Ovary (tissue), 9 donors: ENCODE results near the gene UTP18. TPM values are rescaled to one million over a fixed set of nuclear protein-coding genes. Genes with fewer than 3 reads are reported as not detected.

Source experiments
- DNase-seq, 5 donors: peaks; one replicate each; pipeline ENCODE4 v3.0.0-alpha.2; 2019 to 2020
- H3K27ac ChIP-seq, 2 donors: fragments of 200-600 bp; one replicate each; pipeline versions ENCODE4 v1.5.1 to v1.8.0; 2019 to 2022
- H3K27me3 ChIP-seq: fragments of 200-600 bp; one replicate; pipeline ENCODE4 v1.8.0; 2022
- H3K36me3 ChIP-seq: fragments of 200-600 bp; sonication (generic); one replicate; pipeline ENCODE4 v1.5.1; 2019
- H3K4me1 ChIP-seq: one replicate; pipeline ENCODE4 v1.8.1; 2013; ENCODE audit warnings: mild to moderate bottlenecking, moderate library complexity; ENCODE audit not compliant: insufficient read depth
- H3K4me3 ChIP-seq: fragments of 200-600 bp; sonication (generic); one replicate; pipeline ENCODE4 v1.5.1; 2017
- H3K9me3 ChIP-seq, 2 donors: fragments of 200-600 bp in 1 of 2; sonication (generic) in 1 of 2; one replicate each; pipeline versions ENCODE4 v1.5.1 to v1.8.1; 2013 to 2019; ENCODE audit warnings: mild to moderate bottlenecking in 1 of 2, moderate library complexity in 1 of 2
- CTCF ChIP-seq, 3 donors: fragments of 450-650 bp in 2 of 3; fragments of 200-600 bp in 1 of 3; IDR thresholded peaks; one replicate each; pipeline versions ENCODE4 v1.5.1 to v1.8.0; 2016 to 2022; ENCODE audit warnings: antibody characterized with exemption in 3 of 3, mild to moderate bottlenecking in 1 of 3
- EP300 ChIP-seq: sonication (generic); formaldehyde crosslinking; IDR thresholded peaks from one replicate; pipeline ENCODE4 v1.6.1; 2017; ENCODE audit warnings: antibody characterized with exemption
- POLR2A ChIP-seq: fragments of 450-650 bp; IDR thresholded peaks from one replicate; pipeline ENCODE4 v1.6.1; 2017; ENCODE audit warnings: antibody characterized with exemption, mild to moderate bottlenecking, moderate library complexity
- whole genome bisulfite sequencing, 3 donors: extraction: QIAGEN DNeasy Blood & Tissue Kit in 1 of 3; methylation state at CpG; one replicate each; pipeline versions ENCODE4 v1.1.5 to v1.1.7; 2013 to 2017; 5-methylcytosine and 5-hydroxymethylcytosine counted together
- intact Hi-C, 4 donors: fragments of 100-400 bp; cut with DNase I; formaldehyde crosslinking; loops; one replicate each; pipeline versions ENCODE4 v1.11.0 to v1.15.1; 2022 to 2023
- polyA plus RNA-seq, 2 donors: library from polyadenylated mRNA; stranded (reverse); fragments of 200-250 nt in 1 of 2; fragments of 350-450 nt in 1 of 2; fragmentation: Illumina TruSeq in 1 of 2; extraction: RNeasy Lipid Tissue Mini Kit (QIAGEN cat#74804) in 1 of 2; gene quantifications; one replicate each; pipeline ENCODE4 v1.2.3, GENCODE V29; 2013 to 2014
- total RNA-seq, 7 donors: library from RNA; depleted of rRNA in 2 of 7; stranded (reverse); fragments of >200 nt in 2 of 7; fragmentation: NEBNext Ultra II Directional in 3 of 7; extraction: Animal tissue kit (Norgen Biotek cat#: 25700) in 3 of 7; gene quantifications; one replicate each; pipeline versions ENCODE4 v1.1.0 to v1.2.4, GENCODE V29; 2016 to 2023
- donor health status: DM: no; HTN: no; CAD: no; lungs with moderate emphysema.
- donor health status: DM: no; HTN: no; CAD: no.
- donor health status: Bipolar disorder and iron deficiency.
- donor health status: DM: yes; HTN: yes; CAD: no.
- donor health status: DM: no; HTN: no; CAD: no.
- donor health status: DM: yes; HTN: yes; CAD: no.

The UTP18 gene
- total and polyA plus RNA-seq, 9 donors = 25.6 to 41.6 (median 32.3) TPM

- Histone ChIP-seq H3K9me3 (no peaks in the 10 kb centered on the region), H3K4me1 (peaks cover 4% of the 10 kb centered on the region), H3K4me3 (no peak overlapping the region), H3K27me3 (no peaks in the 10 kb centered on the region), H3K36me3 (no peaks in the 10 kb centered on the region), H3K27ac (no peak overlapping the region)
- DNase-seq = no peak
- 84 to 89% (median 87%) methylated on average over 6 of the region's 6 CpGs for WGBS, 3 donors
- intact Hi-C loops = no loop called here
- TF ChIP-seq EP300 (no peak), CTCF (IDR thresholded peaks at IDR 0.05) (no peak), POLR2A (no peak)
These were observed 4.7 kb upstream of the UTP18 start for GRCh38 chr17:51255673-51256072.

- Histone ChIP-seq H3K4me1 (peaks cover 4% of the 10 kb centered on the region), H3K27me3 (no peaks in the 10 kb centered on the region), H3K9me3 (no peaks in the 10 kb centered on the region), H3K4me3 (no peak overlapping the region), H3K27ac (no peak overlapping the region), H3K36me3 (no peaks in the 10 kb centered on the region)
- WGBS, 3 donors = 87 to 98% (median 89%) methylated on average over 3 of the region's 3 CpGs
- no peak for DNase-seq
- intact Hi-C loops = no loop called here
- TF ChIP-seq POLR2A = no peak
- no peak for TF ChIP-seq EP300
- no peak for TF ChIP-seq CTCF (IDR thresholded peaks at IDR 0.05)
These were observed 4.2 kb upstream of the UTP18 start for GRCh38 chr17:51256101-51256500.

GRCh38 chr17:51257150-51258081, 2.9 kb upstream of the UTP18 start:
- peaks cover 4% of the 10 kb centered on the region for H3K4me1 ChIP-seq
- DNase-seq = no peak
- no peak overlapping the region for H3K4me3 ChIP-seq
- no peaks in the 10 kb centered on the region for H3K27me3 ChIP-seq
- 46 to 75% (median 46%) methylated on average over 3 of the region's 3 CpGs for WGBS, 3 donors
- intact Hi-C loops = no loop called here
- H3K36me3 ChIP-seq = no peaks in the 10 kb centered on the region
- no peak for TF ChIP-seq EP300
- TF ChIP-seq CTCF (IDR thresholded peaks at IDR 0.05) = no peak
- no peak for TF ChIP-seq POLR2A
- H3K27ac ChIP-seq = no peak overlapping the region
- H3K9me3 ChIP-seq = no peaks in the 10 kb centered on the region

GRCh38 chr17:51258756-51259563, 1.4 kb upstream of the UTP18 start:
- H3K27ac ChIP-seq = peak overlapping the region; percentile 72 to 95
- peaks cover 4% of the 10 kb centered on the region for H3K4me1 ChIP-seq
- peak overlapping the region; percentile 78 for H3K4me3 ChIP-seq
- 0 to 1% (median 0%) methylated on average over 18 of the region's 18 CpGs for WGBS, 3 donors
- no peaks in the 10 kb centered on the region for H3K36me3 ChIP-seq
- peak; percentile 35 to 65 (median 59) for DNase-seq
- no peaks in the 10 kb centered on the region for H3K27me3 ChIP-seq
- intact Hi-C loops = no loop called here
- no peaks in the 10 kb centered on the region for H3K9me3 ChIP-seq
- TF ChIP-seq POLR2A (no peak), EP300 (no peak), CTCF (IDR thresholded peaks at IDR 0.05) (no peak)
